ENCODE results near the gene RPP38. TPM values are rescaled to one million over a fixed set of nuclear protein-coding genes. Genes with fewer than 3 reads are reported as not detected.

RPP38 gene
- total RNA-seq, 2 experiments from 2014 or later: 14.6 to 17.6 TPM

DNA sequence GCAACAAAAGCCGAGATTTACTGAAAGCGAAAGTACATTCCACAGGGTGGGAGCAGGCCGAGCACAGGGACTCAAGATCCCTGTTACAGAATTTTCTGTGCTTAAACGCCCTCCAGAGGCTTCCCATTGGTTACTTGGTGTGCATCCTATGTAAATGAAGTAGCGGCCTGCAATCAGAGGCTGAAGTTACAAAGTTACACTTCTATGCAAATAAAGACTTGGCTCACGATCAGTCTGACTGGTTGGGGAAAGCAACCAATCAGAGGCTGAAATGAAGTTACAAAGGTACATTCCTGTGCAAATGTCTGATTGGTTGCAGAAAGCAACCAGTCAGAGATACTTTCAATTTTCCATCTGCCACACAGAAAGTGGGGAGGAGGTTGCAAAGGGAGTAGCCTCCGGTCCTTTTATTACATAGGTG lies 12.6 kb upstream of the RPP38 start:
- ATAC-seq (ENCODE audit: low read depth) (no peak), DNase-seq (no peak)
- Mint-ChIP-seq H3K36me3 (no peaks in the 10 kb centered on the region), H3K27ac (no peak overlapping the region), H3K27me3 (no peaks in the 10 kb centered on the region), H3K4me3 (no peak overlapping the region), H3K9me3 (no peaks in the 10 kb centered on the region), H3K4me1 (no peaks in the 10 kb centered on the region)
- POLR2A ChIA-PET: no interaction called here

DNA sequence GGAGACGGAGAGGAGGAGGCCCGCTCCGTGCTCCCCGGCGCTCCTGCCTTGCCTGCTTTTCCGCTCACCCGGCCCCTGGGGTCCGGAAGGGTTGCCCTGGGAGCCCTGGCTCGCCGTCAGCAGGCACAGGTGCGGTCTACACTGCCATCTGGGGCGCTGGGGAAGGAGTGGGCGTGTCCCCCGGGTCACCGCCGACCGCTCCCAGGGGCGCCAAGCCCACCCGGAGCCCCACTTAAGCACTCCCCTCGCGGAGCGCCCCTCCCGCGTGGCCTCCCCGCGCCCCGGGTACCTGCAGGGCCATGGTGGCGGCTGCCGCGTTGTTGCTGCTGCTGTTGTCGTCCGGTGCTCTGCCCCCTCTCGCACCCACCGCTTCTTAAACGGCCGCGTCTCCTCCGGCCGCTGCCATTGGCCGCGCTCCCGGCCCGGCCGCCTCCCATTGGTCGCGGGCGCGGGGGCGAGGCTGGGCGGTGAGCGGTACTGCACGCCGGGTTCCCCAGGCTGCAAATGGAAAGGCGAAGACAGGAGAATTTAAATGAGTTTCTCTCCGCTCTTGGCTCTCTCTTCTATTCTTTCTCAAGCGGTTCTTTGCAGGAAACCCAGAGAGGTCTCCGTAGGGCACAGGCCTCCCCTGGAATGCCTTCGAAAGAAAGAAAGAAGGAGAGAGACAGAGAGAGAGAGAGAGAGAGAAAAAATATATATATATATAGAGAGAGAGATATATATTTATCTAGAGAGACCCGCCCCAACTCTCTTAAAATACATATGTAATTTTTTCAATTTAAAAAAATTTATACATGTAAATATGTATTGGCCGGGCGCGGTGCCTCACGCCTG lies 8.5 kb upstream of the RPP38 start, which contains the start of gene ACBD7:
ACBD7 (minus strand) TSS at position 349 of the 834 bp plus-strand sequence; CDS start at position 301, 48 bp downstream.
- DNase-seq: peak; percentile 90
- POLR2A ChIA-PET: no interaction called here
- Mint-ChIP-seq H3K27ac (peak within 1 kb of the TSS; percentile 51), H3K27me3 (no peaks in the 10 kb centered on the region), H3K9me3 (no peaks in the 10 kb centered on the region), H3K4me3 (peak within 1 kb of the TSS; percentile 73), H3K4me1 (no peaks in the 10 kb centered on the region), H3K36me3 (no peaks in the 10 kb centered on the region)
- peak; percentile 100 for ATAC-seq (ENCODE audit: low read depth)

DNA sequence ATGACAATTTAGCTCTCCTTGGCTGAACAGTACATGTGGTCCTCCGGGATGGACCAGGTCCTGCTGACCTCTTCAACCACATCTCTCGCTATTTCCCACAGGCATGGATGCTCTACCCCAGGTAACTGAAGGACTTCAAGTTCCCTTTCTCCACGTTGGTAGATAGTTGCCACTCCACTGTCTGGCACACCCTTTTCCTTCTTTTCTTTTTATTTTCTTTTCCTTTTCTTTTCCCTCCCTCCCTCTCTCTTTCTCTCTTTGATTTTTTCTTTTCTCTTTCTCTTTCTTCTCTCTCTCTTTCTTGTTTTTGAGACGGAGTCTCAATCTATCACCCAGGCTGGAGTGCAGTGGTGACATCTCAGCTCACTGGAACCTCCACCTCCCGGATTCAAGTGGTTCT lies 5.7 kb upstream of the RPP38 start:
- ATAC-seq (ENCODE audit: low read depth) (no peak), DNase-seq (no peak)
- no peak overlapping the region for H3K4me3 Mint-ChIP-seq
- POLR2A ChIA-PET: no interaction called here
- H3K27ac Mint-ChIP-seq: no peak overlapping the region
- H3K4me1 Mint-ChIP-seq: peaks cover under 1% of the 10 kb centered on the region
- H3K9me3 Mint-ChIP-seq: no peaks in the 10 kb centered on the region
- no peaks in the 10 kb centered on the region for H3K36me3 Mint-ChIP-seq
- no peaks in the 10 kb centered on the region for H3K27me3 Mint-ChIP-seq

DNA sequence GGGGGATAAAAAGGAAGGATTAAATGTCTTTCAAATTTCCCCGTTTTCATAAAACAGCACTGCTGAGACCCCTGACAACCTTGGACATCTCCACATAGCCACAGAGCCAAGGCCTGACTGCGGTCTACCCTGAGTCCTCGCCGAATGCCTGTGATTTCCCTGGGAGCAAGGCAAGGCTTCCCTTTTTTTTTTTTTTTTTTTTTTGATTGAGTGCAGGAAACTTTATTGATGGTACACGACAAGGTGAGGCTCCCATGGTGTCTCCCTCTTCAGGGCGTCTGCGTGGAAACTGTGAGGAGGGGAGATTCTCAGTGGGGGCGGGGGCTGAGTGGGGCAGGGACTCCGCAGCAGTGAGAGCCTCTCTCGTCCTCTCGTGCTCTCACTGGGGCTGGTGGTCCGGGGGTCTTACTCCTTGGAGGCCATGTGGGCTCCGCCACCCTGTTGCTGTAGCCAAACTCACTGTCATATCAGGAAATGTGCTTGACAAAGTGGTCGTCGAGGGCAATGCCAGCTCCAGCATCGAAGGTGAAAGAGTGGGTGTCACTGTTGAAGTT lies 4.2 kb upstream of the RPP38 start:
- POLR2A ChIA-PET: no interaction called here
- ATAC-seq (ENCODE audit: low read depth) (no peak), DNase-seq (no peak)
- Mint-ChIP-seq H3K27ac (no peak overlapping the region), H3K4me1 (peaks cover 4% of the 10 kb centered on the region), H3K36me3 (peaks cover 2% of the 10 kb centered on the region), H3K27me3 (no peaks in the 10 kb centered on the region), H3K9me3 (no peaks in the 10 kb centered on the region), H3K4me3 (no peak overlapping the region)

DNA sequence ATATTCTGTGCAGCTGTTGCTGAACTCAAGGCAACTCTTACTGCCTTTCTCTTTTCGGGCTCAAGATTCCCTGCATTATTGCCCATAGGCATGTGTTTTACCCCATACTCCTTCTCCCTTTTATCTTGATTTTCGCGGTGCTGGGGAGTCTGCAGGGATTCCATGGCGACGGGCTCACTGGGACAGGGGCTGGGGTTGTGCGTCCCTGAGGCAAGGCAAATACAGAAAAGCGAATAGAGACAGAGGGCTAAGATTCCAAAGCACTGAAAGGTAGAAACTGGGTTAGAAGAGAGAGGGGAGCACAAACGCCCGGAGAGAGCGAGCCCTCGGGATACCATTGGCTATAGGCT lies 519 bp upstream of the RPP38 start:
- Mint-ChIP-seq H3K4me3 (peak overlapping the region; percentile 97), H3K27me3 (no peaks in the 10 kb centered on the region), H3K27ac (peak overlapping the region; percentile 97), H3K36me3 (peaks cover 3% of the 10 kb centered on the region), H3K4me1 (peaks cover 20% of the 10 kb centered on the region), H3K9me3 (no peaks in the 10 kb centered on the region)
- DNase-seq (no peak), ATAC-seq (ENCODE audit: low read depth) (peak; percentile 21)
- POLR2A ChIA-PET: interaction anchor here (2.3 kb wide), 1 partner anchor 137 kb away, joined by 7 read pairs; the partner anchor contains the start of gene MEIG1

DNA sequence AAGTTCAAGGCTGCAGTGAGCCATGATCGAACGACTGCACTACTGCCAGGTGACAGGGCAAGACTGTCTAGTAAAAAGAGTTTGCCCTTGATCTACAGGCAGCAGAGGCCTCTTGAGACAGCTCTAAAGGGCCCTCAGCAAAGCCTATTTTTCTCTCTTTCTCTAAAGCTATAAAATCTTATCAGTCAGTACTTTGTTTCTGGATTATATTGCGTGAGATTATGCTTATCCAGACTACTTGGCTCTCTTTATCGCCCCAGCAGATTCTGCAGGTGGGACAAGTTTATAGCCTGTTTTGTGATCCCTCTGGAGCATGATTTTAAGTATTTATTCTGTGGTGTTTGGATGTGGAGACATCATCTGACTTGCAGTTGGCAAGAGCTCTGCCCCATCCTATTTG lies 2.7 kb downstream of the RPP38 start:
- peaks cover 5% of the 10 kb centered on the region for H3K36me3 Mint-ChIP-seq
- H3K4me1 Mint-ChIP-seq: peaks cover 20% of the 10 kb centered on the region
- POLR2A ChIA-PET: interaction anchor here (1.1 kb wide), 1 partner anchor 147 kb away, joined by 3 read pairs; the partner anchor contains the start of gene DCLRE1C
- H3K4me3 Mint-ChIP-seq: peak overlapping the region; percentile 4
- DNase-seq (no peak), ATAC-seq (ENCODE audit: low read depth) (no peak)
- H3K9me3 Mint-ChIP-seq: no peaks in the 10 kb centered on the region
- H3K27me3 Mint-ChIP-seq: no peaks in the 10 kb centered on the region
- peak overlapping the region; percentile 26 for H3K27ac Mint-ChIP-seq

DNA sequence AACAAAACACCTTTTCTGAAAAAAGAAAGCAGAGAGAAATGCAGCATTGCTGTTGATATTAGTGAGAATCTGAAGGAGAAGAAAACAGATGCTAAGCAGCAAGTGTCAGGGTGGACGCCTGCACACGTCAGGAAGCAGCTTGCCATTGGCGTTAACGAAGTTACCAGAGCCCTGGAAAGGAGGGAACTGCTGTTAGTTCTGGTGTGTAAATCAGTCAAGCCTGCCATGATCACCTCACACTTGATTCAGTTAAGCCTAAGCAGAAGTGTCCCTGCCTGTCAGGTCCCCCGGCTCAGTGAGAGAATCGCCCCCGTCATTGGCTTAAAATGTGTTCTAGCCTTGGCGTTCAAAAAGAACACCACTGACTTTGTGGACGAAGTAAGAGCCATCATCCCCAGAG lies 6.4 kb downstream of the RPP38 start:
- Mint-ChIP-seq H3K36me3 (peaks cover 6% of the 10 kb centered on the region), H3K27ac (no peak overlapping the region)
- POLR2A ChIA-PET: no interaction called here

DNA sequence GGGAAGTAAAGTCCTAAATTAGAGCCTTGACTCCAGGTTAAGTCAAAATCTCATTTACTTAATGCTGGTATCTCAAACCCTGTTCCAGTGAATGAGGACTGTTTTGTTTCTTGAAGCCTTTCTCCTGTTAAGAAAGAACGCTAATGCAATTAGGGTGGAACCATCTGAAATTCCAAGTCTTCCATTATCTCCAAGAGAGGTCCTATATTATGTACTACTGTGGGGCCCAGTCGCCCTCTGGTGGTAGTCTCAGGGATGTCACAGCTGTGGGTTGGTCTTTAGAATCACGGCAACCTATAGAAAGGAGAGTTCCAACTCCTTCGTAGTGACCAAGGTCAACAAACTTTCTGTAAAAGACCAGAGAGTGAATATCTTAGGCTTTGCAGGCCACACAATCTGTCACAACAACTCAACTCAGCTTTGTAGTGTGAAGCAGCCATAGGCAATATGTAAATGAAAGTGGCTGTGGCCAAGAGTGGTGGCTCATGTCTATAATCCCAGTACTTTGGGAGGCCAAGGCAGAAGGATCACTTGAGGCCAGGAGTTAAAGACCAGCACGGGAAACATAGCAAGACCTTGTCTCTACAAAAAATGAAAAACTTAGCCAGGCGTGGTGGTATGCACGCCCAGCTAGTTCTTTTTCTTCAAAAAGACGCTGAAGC lies 9.3 kb downstream of the RPP38 start:
- H3K27ac Mint-ChIP-seq: no peak overlapping the region

More for the DNA sequence above, 6.4 kb downstream of the RPP38 start:
- no peak for ATAC-seq (ENCODE audit: low read depth)
- Mint-ChIP-seq H3K27me3 (no peaks in the 10 kb centered on the region), H3K4me3 (no peak overlapping the region), H3K4me1 (peaks cover 24% of the 10 kb centered on the region), H3K9me3 (no peaks in the 10 kb centered on the region)
- DNase-seq: no peak

DNA sequence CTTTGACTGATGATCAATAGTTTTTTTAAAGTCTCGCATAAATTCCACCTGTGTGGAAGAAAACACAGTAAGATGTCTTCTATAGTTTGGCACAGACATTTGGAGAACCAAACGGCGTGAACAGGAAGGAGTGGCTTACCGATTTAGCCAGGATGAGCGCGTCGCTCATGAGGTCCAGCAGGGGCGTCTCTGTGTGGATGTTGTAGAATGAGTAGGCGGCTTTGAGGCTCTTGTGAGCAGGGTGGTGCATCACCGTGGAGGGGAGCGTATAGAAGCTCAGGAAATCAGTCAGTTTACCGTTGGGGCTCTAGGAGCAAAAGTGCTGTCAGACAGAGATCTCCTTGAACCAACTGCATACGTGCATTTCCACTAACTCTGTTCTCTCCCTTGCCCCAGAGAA lies 15.5 kb downstream of the RPP38 start:
- no peak overlapping the region for H3K4me3 Mint-ChIP-seq
- H3K4me1 Mint-ChIP-seq: no peaks in the 10 kb centered on the region
- H3K27me3 Mint-ChIP-seq: no peaks in the 10 kb centered on the region
- no peaks in the 10 kb centered on the region for H3K9me3 Mint-ChIP-seq
- no peak overlapping the region for H3K27ac Mint-ChIP-seq
- POLR2A ChIA-PET: no interaction called here
- ATAC-seq (ENCODE audit: low read depth) (no peak), DNase-seq (no peak)
- H3K36me3 Mint-ChIP-seq: peaks cover 18% of the 10 kb centered on the region

More for the DNA sequence above, 9.3 kb downstream of the RPP38 start:
- ATAC-seq (ENCODE audit: low read depth): peak; percentile 85
- no peaks in the 10 kb centered on the region for H3K27me3 Mint-ChIP-seq
- H3K4me1 Mint-ChIP-seq: peaks cover 8% of the 10 kb centered on the region
- POLR2A ChIA-PET: no interaction called here
- no peak overlapping the region for H3K4me3 Mint-ChIP-seq
- H3K9me3 Mint-ChIP-seq: no peaks in the 10 kb centered on the region
- DNase-seq: peak; percentile 61
- H3K36me3 Mint-ChIP-seq: peaks cover 9% of the 10 kb centered on the region

DNA sequence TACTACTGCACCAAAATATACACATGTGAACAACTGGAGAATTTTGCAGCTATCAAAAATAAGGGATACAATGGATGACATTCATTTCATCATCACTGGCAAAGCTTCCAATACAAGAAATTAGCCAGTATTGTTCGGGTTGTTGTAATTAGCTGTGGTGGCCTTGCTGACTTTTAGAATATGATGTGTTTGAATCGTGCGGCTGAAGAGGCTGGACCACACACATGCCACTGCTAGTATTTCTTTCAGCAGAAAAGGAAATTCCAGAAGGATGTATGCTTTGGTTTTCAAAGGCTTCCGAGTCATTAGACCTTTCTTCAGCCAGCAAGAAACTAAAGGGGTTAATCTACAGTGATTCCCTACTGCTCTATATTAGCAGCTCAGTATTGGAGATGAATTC lies 16.6 kb downstream of the RPP38 start:
- no peaks in the 10 kb centered on the region for H3K27me3 Mint-ChIP-seq
- no peak for ATAC-seq (ENCODE audit: low read depth)
- no peak for DNase-seq
- POLR2A ChIA-PET: no interaction called here
- H3K36me3 Mint-ChIP-seq: peaks cover 15% of the 10 kb centered on the region
- no peaks in the 10 kb centered on the region for H3K4me1 Mint-ChIP-seq
- no peak overlapping the region for H3K4me3 Mint-ChIP-seq
- no peak overlapping the region for H3K27ac Mint-ChIP-seq
- no peaks in the 10 kb centered on the region for H3K9me3 Mint-ChIP-seq

DNA sequence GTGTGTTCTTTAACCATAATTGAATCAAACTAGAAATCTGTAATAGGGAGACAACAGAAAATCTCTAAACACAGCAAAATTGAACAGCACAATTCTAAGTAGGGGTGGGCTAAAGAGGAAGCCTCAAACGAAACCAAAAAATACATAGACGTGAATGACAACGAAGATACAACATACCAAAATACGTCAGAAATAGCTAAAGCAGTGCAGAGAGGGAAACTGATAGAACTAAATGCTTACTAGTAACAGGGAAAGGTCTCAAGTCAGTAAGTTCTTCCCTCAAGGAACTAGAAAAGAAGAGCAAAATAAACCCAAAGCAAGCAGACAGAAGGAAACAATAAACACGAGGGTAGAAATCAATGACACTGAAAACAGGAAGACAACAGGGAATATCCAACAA lies 19.1 kb downstream of the RPP38 start:
- Mint-ChIP-seq H3K9me3 (no peaks in the 10 kb centered on the region), H3K36me3 (peaks cover 25% of the 10 kb centered on the region), H3K27ac (no peak overlapping the region), H3K4me1 (no peaks in the 10 kb centered on the region), H3K27me3 (no peaks in the 10 kb centered on the region), H3K4me3 (no peak overlapping the region)
- DNase-seq (no peak), ATAC-seq (ENCODE audit: low read depth) (no peak)
- POLR2A ChIA-PET: no interaction called here

DNA sequence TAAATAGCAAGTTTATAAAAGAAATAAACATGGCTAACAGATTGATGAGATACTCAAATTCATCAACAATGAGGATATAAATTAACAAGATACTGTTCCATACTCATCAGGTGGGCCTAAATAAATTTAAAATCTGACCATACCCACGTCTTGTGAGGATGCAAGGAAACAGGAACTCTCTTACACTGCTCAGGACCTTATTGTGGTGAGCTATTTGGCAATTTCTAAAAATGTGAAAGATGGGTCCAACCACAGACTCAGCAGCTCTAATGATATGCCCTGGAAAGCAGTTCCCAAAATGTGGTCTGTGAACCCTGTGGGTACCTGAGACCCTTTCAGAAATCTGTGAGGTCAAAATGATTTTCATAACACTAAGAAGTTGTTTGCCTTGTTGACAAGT lies 21.5 kb downstream of the RPP38 start:
- no peaks in the 10 kb centered on the region for H3K27me3 Mint-ChIP-seq
- H3K27ac Mint-ChIP-seq: no peak overlapping the region
- POLR2A ChIA-PET: no interaction called here
- peaks cover 24% of the 10 kb centered on the region for H3K36me3 Mint-ChIP-seq
- H3K9me3 Mint-ChIP-seq: no peaks in the 10 kb centered on the region
- H3K4me3 Mint-ChIP-seq: no peak overlapping the region
- peaks cover 2% of the 10 kb centered on the region for H3K4me1 Mint-ChIP-seq
- no peak for DNase-seq
- no peak for ATAC-seq (ENCODE audit: low read depth)

DNA sequence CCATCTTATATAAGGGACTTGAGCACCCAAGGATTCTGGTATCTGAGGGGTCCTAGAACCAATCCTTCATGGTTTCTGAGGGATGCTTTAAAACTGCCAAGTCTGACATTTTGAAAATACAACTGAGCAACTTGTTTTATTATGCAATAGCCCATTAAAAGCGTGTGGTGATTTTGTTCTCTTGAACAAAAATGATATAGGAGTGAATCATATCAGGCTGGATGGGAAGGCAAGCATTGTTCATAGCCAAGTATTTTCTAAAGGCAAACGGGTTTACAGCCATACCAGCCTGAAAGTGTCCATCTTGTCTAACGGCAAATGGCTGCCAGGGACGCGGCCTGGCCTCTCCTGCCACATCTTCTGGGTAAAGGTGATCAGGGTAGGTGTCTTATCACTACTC lies 23.4 kb downstream of the RPP38 start:
- POLR2A ChIA-PET: no interaction called here
- Mint-ChIP-seq H3K9me3 (no peaks in the 10 kb centered on the region), H3K4me3 (no peak overlapping the region), H3K27ac (no peak overlapping the region), H3K36me3 (peaks cover 30% of the 10 kb centered on the region), H3K4me1 (peaks cover 7% of the 10 kb centered on the region), H3K27me3 (no peaks in the 10 kb centered on the region)
- ATAC-seq (ENCODE audit: low read depth): no peak
- no peak for DNase-seq

DNA sequence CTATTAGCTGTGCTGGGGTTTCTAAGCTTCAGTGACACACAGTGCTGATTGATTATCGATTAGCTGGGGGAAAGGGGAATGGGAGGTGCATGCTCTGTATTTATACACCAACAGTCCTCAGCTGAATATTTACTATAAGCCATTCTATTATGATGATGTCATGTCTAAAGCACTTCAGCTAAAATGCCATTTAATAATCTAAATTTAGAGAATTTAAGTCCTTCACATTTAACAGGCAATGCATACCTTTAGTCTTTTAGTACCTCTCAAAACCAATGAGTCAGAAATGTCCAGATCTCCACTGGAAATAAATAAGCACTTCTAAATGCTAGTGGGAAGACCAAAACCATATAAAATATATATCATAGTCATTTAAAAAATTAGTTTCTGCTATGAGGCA lies 24.6 kb downstream of the RPP38 start:
- POLR2A ChIA-PET: no interaction called here
- H3K27ac Mint-ChIP-seq: no peak overlapping the region

More for the DNA sequence above, 24.6 kb downstream of the RPP38 start:
- Mint-ChIP-seq H3K4me1 (peaks cover 7% of the 10 kb centered on the region), H3K9me3 (no peaks in the 10 kb centered on the region), H3K27me3 (no peaks in the 10 kb centered on the region), H3K4me3 (no peak overlapping the region), H3K36me3 (peaks cover 37% of the 10 kb centered on the region)
- DNase-seq (no peak), ATAC-seq (ENCODE audit: low read depth) (no peak)

Data from activated naive CD8-positive, alpha-beta T cell treated with anti-CD3 and anti-CD28 coated beads, Interleukin-2, amount 10 ng/mL, durations not matched to agents 7 days and 5 days (primary cell).